DND-41 (cell line): ENCODE measurements around the gene PRCP.

ENCODE experiments used
- ATAC-seq: fragments of 200-7000 bp; cut with Tn5 transposase; 3 replicates; pipeline ENCODE4 v1.9.1; 2021; ENCODE audit warnings: low read depth; ENCODE audit not compliant: insufficient read depth
- DNase-seq: peaks from one replicate; pipeline ENCODE4 v3.0.0-alpha.2; 2020
- H2AFZ ChIP-seq: 2 replicates; pipeline ENCODE4 v1.6.0; 2012; ENCODE audit warnings: low read depth, low read length
- H3K27ac ChIP-seq: 2 replicates; pipeline ENCODE4 v1.5.1; 2012; ENCODE audit warnings: low read length, inconsistent platforms
- H3K27me3 ChIP-seq: fragments of 200-600 bp; sonication (generic); 2 replicates; pipeline ENCODE4 v1.6.0; 2012; ENCODE audit warnings: low read length, mild to moderate bottlenecking, inconsistent platforms; ENCODE audit not compliant: insufficient read depth, poor library complexity
- H3K36me3 ChIP-seq: 2 replicates; pipeline ENCODE4 v1.5.1; 2012; ENCODE audit warnings: low read length, inconsistent platforms; ENCODE audit not compliant: insufficient read depth
- H3K4me1 ChIP-seq: 2 replicates; pipeline ENCODE4 v1.5.1; 2012; ENCODE audit warnings: mild to moderate bottlenecking, low read length; ENCODE audit not compliant: insufficient read depth
- H3K4me2 ChIP-seq: 2 replicates; pipeline ENCODE4 v1.6.0; 2012; ENCODE audit warnings: mild to moderate bottlenecking, moderate library complexity, low read length, inconsistent platforms; ENCODE audit not compliant: insufficient read depth
- H3K4me3 ChIP-seq, 2 experiments: fragments of 200-600 bp in 1 of 2; shearing (Covaris generic) in 1 of 2; 2 replicates each; pipeline ENCODE4 v1.5.1; 2012 to 2016; ENCODE audit warnings: inconsistent platforms in 2 of 2, low read length in 2 of 2, mild to moderate bottlenecking in 2 of 2, low read depth in 1 of 2, moderate library complexity in 1 of 2
- H3K79me2 ChIP-seq: 2 replicates; pipeline ENCODE4 v1.6.0; 2012; ENCODE audit warnings: low read length, inconsistent platforms; ENCODE audit not compliant: insufficient read depth
- H3K9ac ChIP-seq: 2 replicates; pipeline ENCODE4 v1.6.0; 2012; ENCODE audit warnings: low read depth, mild to moderate bottlenecking, inconsistent platforms, low read length, moderate library complexity
- H3K9me3 ChIP-seq: 2 replicates; pipeline ENCODE4 v1.5.1; 2012; ENCODE audit warnings: low read length, moderate library complexity, mild to moderate bottlenecking, inconsistent platforms; ENCODE audit not compliant: insufficient read depth, severe bottlenecking
- H4K20me1 ChIP-seq: 2 replicates; pipeline ENCODE4 v1.6.0; 2012; ENCODE audit warnings: low read length; ENCODE audit not compliant: insufficient read depth
- EZH2 ChIP-seq: IDR thresholded peaks from 3 replicates; pipeline ENCODE4 v1.6.1; 2012; ENCODE audit warnings: borderline replicate concordance, low read depth, mild to moderate bottlenecking, moderate library complexity, low read length, inconsistent platforms; ENCODE audit not compliant: severe bottlenecking
- TF ChIP-seq, protein P1 (sequence below): IDR thresholded peaks from 2 replicates; pipeline ENCODE4 v1.5.1; 2012; ENCODE audit warnings: borderline replicate concordance, low read length, moderate library complexity, mild to moderate bottlenecking; ENCODE audit not compliant: poor library complexity, severe bottlenecking; ENCODE audit errors: extremely low read depth

The PRCP gene

DNA sequence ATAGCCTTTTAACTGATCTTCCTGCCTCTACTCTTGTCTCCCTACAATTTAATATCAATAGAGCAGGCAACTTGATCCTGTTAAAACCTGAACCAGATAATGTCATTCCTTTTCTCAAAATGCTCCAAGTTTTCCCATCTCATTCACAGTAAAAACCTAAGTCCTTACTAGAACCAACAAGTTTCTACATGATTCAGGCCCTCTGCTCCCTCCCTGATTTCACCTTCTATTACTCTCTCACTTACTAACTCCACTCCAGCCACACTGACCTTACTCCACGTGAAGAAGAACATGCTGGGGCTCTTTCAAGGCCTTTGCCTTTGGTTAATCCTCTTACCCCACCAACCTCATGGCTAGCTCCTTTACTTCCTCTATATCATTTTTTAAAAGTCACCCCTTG lies 71.1 kb downstream of the PRCP start:
- H3K36me3 ChIP-seq: no peaks in the 10 kb centered on the region
- TF ChIP-seq EZH2: no peak
- TF ChIP-seq, protein P1, sequence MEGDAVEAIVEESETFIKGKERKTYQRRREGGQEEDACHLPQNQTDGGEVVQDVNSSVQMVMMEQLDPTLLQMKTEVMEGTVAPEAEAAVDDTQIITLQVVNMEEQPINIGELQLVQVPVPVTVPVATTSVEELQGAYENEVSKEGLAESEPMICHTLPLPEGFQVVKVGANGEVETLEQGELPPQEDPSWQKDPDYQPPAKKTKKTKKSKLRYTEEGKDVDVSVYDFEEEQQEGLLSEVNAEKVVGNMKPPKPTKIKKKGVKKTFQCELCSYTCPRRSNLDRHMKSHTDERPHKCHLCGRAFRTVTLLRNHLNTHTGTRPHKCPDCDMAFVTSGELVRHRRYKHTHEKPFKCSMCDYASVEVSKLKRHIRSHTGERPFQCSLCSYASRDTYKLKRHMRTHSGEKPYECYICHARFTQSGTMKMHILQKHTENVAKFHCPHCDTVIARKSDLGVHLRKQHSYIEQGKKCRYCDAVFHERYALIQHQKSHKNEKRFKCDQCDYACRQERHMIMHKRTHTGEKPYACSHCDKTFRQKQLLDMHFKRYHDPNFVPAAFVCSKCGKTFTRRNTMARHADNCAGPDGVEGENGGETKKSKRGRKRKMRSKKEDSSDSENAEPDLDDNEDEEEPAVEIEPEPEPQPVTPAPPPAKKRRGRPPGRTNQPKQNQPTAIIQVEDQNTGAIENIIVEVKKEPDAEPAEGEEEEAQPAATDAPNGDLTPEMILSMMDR: no peak
- H3K9me3 ChIP-seq: no peaks in the 10 kb centered on the region
- no peaks in the 10 kb centered on the region for H3K27me3 ChIP-seq
- no peaks in the 10 kb centered on the region for H3K79me2 ChIP-seq
- no peak overlapping the region for H2AFZ ChIP-seq
- no peak overlapping the region for H3K4me3 ChIP-seq
- no peaks in the 10 kb centered on the region for H3K4me1 ChIP-seq
- DNase-seq (no peak), ATAC-seq (no peak)
- H3K27ac ChIP-seq: no peak overlapping the region
- no peak overlapping the region for H3K4me2 ChIP-seq
- no peak overlapping the region for H3K9ac ChIP-seq
- no peaks in the 10 kb centered on the region for H4K20me1 ChIP-seq

- Histone ChIP-seq H3K4me1 (no peaks in the 10 kb centered on the region), H3K36me3 (no peaks in the 10 kb centered on the region), H3K27ac (no peak overlapping the region), H3K9me3 (no peaks in the 10 kb centered on the region), H4K20me1 (no peaks in the 10 kb centered on the region), H3K27me3 (no peaks in the 10 kb centered on the region), H2AFZ (no peak overlapping the region), H3K79me2 (no peaks in the 10 kb centered on the region), H3K9ac (no peak overlapping the region), H3K4me2 (no peak overlapping the region), H3K4me3 (no peak overlapping the region)
- no peak for TF ChIP-seq EZH2
- TF ChIP-seq, protein P1: no peak
- no peak for ATAC-seq
- no peak for DNase-seq
Measured at GRCh38 chr11:82828472-82828871, 71.8 kb downstream of the PRCP start.

DNA sequence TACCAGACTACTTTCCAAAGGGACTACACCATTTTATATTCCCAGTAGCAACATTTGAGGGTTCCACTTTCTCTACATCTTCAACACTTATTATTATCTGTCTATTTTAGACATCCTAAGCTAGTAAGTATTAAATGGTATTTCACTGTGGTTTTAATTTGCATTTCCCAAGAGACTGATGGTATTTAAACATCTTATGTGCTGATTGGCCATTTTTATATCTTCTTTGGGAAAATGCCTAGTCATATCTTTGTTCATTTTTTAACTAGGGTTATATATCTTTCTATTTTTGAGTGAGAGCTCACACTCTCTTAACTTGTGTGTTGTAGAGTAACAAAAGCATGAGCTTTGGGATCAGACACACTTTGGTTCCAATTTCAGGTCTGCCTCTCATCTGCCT lies 73.7 kb downstream of the PRCP start:
- no peak overlapping the region for H3K27ac ChIP-seq
- H3K4me2 ChIP-seq: no peak overlapping the region
- DNase-seq (no peak), ATAC-seq (no peak)
- H3K9ac ChIP-seq: no peak overlapping the region
- no peaks in the 10 kb centered on the region for H4K20me1 ChIP-seq
- no peaks in the 10 kb centered on the region for H3K79me2 ChIP-seq
- no peaks in the 10 kb centered on the region for H3K27me3 ChIP-seq
- H2AFZ ChIP-seq: no peak overlapping the region
- no peaks in the 10 kb centered on the region for H3K36me3 ChIP-seq
- H3K9me3 ChIP-seq: no peaks in the 10 kb centered on the region
- TF ChIP-seq EZH2: no peak
- TF ChIP-seq, protein P1: no peak
- H3K4me1 ChIP-seq: no peaks in the 10 kb centered on the region
- H3K4me3 ChIP-seq: no peak overlapping the region
